GM19324 (cell line): ENCODE measurements around the gene KCNAB2.

Experiments
- ATAC-seq: cut with Tn5 transposase; IDR thresholded peaks from one replicate; pipeline ENCODE4 v1.9.1; 2021; ENCODE audit warnings: mild to moderate bottlenecking, moderate library complexity; ENCODE audit not compliant: unreplicated experiment, low FRiP score

The KCNAB2 gene

GRCh38 chr1:6124341-6124740 is 78.7 kb downstream of the KCNAB2 start:
- ATAC-seq, result no peak

- no peak for ATAC-seq
Measured at GRCh38 chr1:6124746-6125365, 79.2 kb downstream of the KCNAB2 start.

GRCh38 chr1:6125366-6125765 is 79.7 kb downstream of the KCNAB2 start:
- no peak for ATAC-seq

GRCh38 chr1:6126028-6126427 is 80.3 kb downstream of the KCNAB2 start:
- ATAC-seq, result no peak

GRCh38 chr1:6126521-6127067 is 80.9 kb downstream of the KCNAB2 start:
- no peak for ATAC-seq

GRCh38 chr1:6127587-6128163 is 82.0 kb downstream of the KCNAB2 start:
- ATAC-seq, result no peak

- no peak for ATAC-seq
Measured at GRCh38 chr1:6128276-6129081, 82.8 kb downstream of the KCNAB2 start.

GRCh38 chr1:6129313-6129712 is 83.6 kb downstream of the KCNAB2 start:
- ATAC-seq, result no peak

- no peak for ATAC-seq
Measured at GRCh38 chr1:6130036-6130435, 84.3 kb downstream of the KCNAB2 start.

- no peak for ATAC-seq
Measured at GRCh38 chr1:6130596-6130995, 84.9 kb downstream of the KCNAB2 start.

- no peak for ATAC-seq
Measured at GRCh38 chr1:6131561-6131960, 85.9 kb downstream of the KCNAB2 start.

GRCh38 chr1:6133146-6133895 is 87.6 kb downstream of the KCNAB2 start:
- no peak for ATAC-seq

GRCh38 chr1:6134206-6134605 is 88.5 kb downstream of the KCNAB2 start:
- ATAC-seq, result no peak

GRCh38 chr1:6134741-6135510 is 89.2 kb downstream of the KCNAB2 start:
- ATAC-seq, result no peak

GRCh38 chr1:6136516-6137220 is 91.0 kb downstream of the KCNAB2 start:
- ATAC-seq, result no peak

- no peak for ATAC-seq
Measured at GRCh38 chr1:6137758-6138157, 92.1 kb downstream of the KCNAB2 start.

GRCh38 chr1:6140413-6140812 is 94.7 kb downstream of the KCNAB2 start:
- no peak for ATAC-seq

GRCh38 chr1:6141592-6141991 is 95.9 kb downstream of the KCNAB2 start:
- no peak for ATAC-seq

- ATAC-seq, result no peak
Measured at GRCh38 chr1:6142036-6142621, 96.4 kb downstream of the KCNAB2 start.
